Left ventricle myocardium inferior (tissue), 1 donor: ENCODE measurements around the gene ATF6. TPM values are rescaled to one million over a fixed set of nuclear protein-coding genes. Genes with fewer than 3 reads are reported as not detected.

Experiments used
- DNase-seq: peaks from one replicate; pipeline ENCODE4 v3.0.0-alpha.2; 2020
- H3K27ac ChIP-seq: fragments of 200-600 bp; replicated peaks from 2 replicates; pipeline ENCODE4 v1.8.0; 2021
- H3K27me3 ChIP-seq: fragments of 200-600 bp; 2 replicates; pipeline ENCODE4 v1.8.0; 2021; ENCODE audit warnings: low read depth
- H3K36me3 ChIP-seq: fragments of 200-600 bp; 2 replicates; pipeline ENCODE4 v1.8.0; 2021
- H3K4me1 ChIP-seq: fragments of 200-600 bp; 2 replicates; pipeline ENCODE4 v1.8.0; 2021
- H3K4me3 ChIP-seq: fragments of 200-600 bp; 2 replicates; pipeline ENCODE4 v1.8.0; 2021; ENCODE audit warnings: mild to moderate bottlenecking, moderate library complexity
- H3K9me3 ChIP-seq: fragments of 200-600 bp; replicated peaks from 2 replicates; pipeline ENCODE4 v1.8.0; 2021
- CTCF ChIP-seq: fragments of 200-600 bp; IDR thresholded peaks from 2 replicates; pipeline ENCODE4 v1.8.0; 2021; ENCODE audit warnings: antibody characterized with exemption, mild to moderate bottlenecking, borderline replicate concordance
- intact Hi-C: fragments of 100-400 bp; cut with micrococcal nuclease; formaldehyde crosslinking; loops from one replicate; pipeline ENCODE4 v1.11.0; 2022
- total RNA-seq: library from RNA; stranded (reverse); fragmentation: NEBNext Ultra II Directional; extraction: Animal tissue kit (Norgen Biotek cat#: 25700); gene quantifications from one replicate; pipeline ENCODE4 v1.2.1, GENCODE V29; 2021
- donor health status: DM: no; HTN: yes; CAD: no; lungs with severe emphysema.

The ATF6 gene
- total RNA-seq, 1 donor from 2014 or later = 13.0 TPM

- intact Hi-C loops = loop anchor here (5.0 kb wide), 1 partner anchor 247 kb away; no protein-coding TSS in a partner anchor
- H3K9me3 ChIP-seq = no peaks in the 10 kb centered on the region
- no peak overlapping the region for H3K27ac ChIP-seq
- H3K27me3 ChIP-seq = no peaks in the 10 kb centered on the region
- no peak for DNase-seq
- H3K36me3 ChIP-seq = peaks cover 78% of the 10 kb centered on the region
- H3K4me3 ChIP-seq = no peak overlapping the region
- TF ChIP-seq CTCF = no peak
- no peaks in the 10 kb centered on the region for H3K4me1 ChIP-seq
These were observed 24.6 kb downstream of the ATF6 start for GRCh38 chr1:161790587-161791317.

DNA sequence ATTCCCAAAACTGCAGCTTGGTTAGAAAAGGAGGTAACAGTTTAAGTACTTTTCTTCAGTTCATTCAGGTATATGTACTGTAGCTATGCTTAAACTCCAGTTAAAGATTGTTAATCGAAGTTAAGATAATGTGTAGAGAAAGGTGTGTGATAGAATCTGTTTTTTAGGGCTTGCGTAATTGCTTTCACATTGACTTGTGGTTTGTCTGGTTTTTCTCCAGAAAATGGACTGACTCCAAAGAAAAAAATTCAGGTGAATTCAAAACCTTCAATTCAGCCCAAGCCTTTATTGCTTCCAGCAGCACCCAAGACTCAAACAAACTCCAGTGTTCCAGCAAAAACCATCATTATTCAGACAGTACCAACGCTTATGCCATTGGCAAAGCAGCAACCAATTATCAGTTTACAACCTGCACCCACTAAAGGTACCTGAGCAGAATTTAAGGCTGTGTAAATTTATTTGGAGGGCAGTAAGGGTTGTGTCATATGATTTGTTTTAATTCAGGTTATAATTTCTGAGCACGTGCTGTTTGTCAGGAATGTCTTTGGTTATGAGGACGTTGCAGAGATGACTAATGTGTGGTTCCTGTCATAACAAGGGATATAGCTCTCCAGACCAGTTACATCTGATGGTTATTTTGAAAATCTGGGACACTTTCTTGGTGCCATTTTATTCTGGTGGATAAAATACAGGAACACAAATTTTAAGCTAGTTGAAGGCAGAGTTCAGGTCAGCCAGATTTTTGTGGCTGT is 26.0 kb downstream of the ATF6 start:
- no peaks in the 10 kb centered on the region for H3K27me3 ChIP-seq
- no peak for DNase-seq
- peaks cover 80% of the 10 kb centered on the region for H3K36me3 ChIP-seq
- intact Hi-C loops = loop anchor here (5.0 kb wide), 1 partner anchor 245 kb away; no protein-coding TSS in a partner anchor
- H3K4me1 ChIP-seq = no peaks in the 10 kb centered on the region
- H3K4me3 ChIP-seq = no peak overlapping the region
- H3K9me3 ChIP-seq = no peaks in the 10 kb centered on the region
- no peak for TF ChIP-seq CTCF
- H3K27ac ChIP-seq = no peak overlapping the region

GRCh38 chr1:161792740-161793139 is 26.6 kb downstream of the ATF6 start:
- DNase-seq = no peak
- intact Hi-C loops = loop anchor here (5.0 kb wide), 1 partner anchor 245 kb away; no protein-coding TSS in a partner anchor
- Histone ChIP-seq H3K4me3 (no peak overlapping the region), H3K27ac (no peak overlapping the region), H3K27me3 (no peaks in the 10 kb centered on the region), H3K4me1 (no peaks in the 10 kb centered on the region), H3K9me3 (no peaks in the 10 kb centered on the region), H3K36me3 (peaks cover 81% of the 10 kb centered on the region)
- TF ChIP-seq CTCF = peak; percentile 69

DNA sequence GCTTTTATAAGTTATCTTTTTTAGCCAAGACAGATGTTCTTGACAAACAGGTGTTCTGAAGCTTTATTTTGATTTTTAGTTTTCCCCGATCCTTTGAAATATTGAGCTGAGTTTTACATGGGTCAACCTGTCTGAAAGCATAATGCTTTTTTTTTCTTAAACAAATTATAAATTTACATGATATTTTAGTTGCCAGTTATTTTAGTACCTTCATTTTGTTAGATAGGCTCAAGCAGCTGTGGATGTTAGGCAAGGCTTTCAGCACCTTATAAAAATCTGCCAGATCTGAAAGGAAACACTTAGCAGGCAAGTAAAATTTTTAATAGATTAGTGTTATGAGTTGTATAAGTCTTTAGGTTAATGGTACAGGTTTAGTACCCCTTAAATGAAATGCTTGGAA is 33.7 kb downstream of the ATF6 start:
- no peaks in the 10 kb centered on the region for H3K9me3 ChIP-seq
- H3K36me3 ChIP-seq = peaks cover 73% of the 10 kb centered on the region
- intact Hi-C loops = no loop called here
- no peak overlapping the region for H3K27ac ChIP-seq
- H3K4me3 ChIP-seq = no peak overlapping the region
- no peak for DNase-seq
- no peaks in the 10 kb centered on the region for H3K4me1 ChIP-seq
- no peak for TF ChIP-seq CTCF
- H3K27me3 ChIP-seq = no peaks in the 10 kb centered on the region

DNA sequence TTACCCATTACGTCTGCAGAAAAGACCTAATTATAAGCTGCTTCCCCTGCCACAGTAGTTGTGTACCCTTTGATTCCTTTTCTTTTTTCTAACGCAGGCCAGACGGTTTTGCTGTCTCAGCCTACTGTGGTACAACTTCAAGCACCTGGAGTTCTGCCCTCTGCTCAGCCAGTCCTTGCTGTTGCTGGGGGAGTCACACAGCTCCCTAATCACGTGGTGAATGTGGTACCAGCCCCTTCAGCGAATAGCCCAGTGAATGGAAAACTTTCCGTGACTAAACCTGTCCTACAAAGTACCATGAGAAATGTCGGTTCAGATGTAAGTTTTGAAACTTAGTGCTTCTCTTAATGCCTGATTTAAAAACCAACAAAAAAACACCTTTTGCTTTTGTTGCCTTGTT is 35.8 kb downstream of the ATF6 start:
- Histone ChIP-seq H3K36me3 (peaks cover 52% of the 10 kb centered on the region), H3K27me3 (no peaks in the 10 kb centered on the region), H3K4me3 (no peak overlapping the region), H3K4me1 (peaks cover 6% of the 10 kb centered on the region), H3K27ac (no peak overlapping the region), H3K9me3 (no peaks in the 10 kb centered on the region)
- no peak for DNase-seq
- intact Hi-C loops = no loop called here
- no peak for TF ChIP-seq CTCF
